NCI-H1436 (cell line): ENCODE results near the gene PSMA6.
"Not testable (repeated sequence)": the region's sequence is repeated elsewhere in the genome, so short reads cannot be mapped to it uniquely, and the experiment has no call there.

Experiments
- DNase-seq: peaks from one replicate; lab custom pipeline; 2025; lab: John Stamatoyannopoulos, UW

Gene PSMA6

GRCh38 chr14:35285168-35286002 is 6.8 kb upstream of the PSMA6 start:
- no peak for DNase-seq

- DNase-seq: no peak
These were observed 6.1 kb upstream of the PSMA6 start for GRCh38 chr14:35286003-35286600.

- DNase-seq: no peak
These were observed 5.5 kb upstream of the PSMA6 start for GRCh38 chr14:35286707-35287106.

- DNase-seq: no peak
These were observed 4.7 kb upstream of the PSMA6 start for GRCh38 chr14:35287431-35288013.

GRCh38 chr14:35289623-35290022 is 2.6 kb upstream of the PSMA6 start:
- no peak for DNase-seq

- no peak for DNase-seq
These were observed 784 bp downstream of the PSMA6 start for GRCh38 chr14:35292770-35293561.

- no peak for DNase-seq
These were observed 3.6 kb downstream of the PSMA6 start for GRCh38 chr14:35295845-35296161.

- no peak for DNase-seq
These were observed 4.4 kb downstream of the PSMA6 start for GRCh38 chr14:35296545-35296944.

GRCh38 chr14:35297706-35298105 is 5.5 kb downstream of the PSMA6 start:
- no peak for DNase-seq

- no peak for DNase-seq
These were observed 6.2 kb downstream of the PSMA6 start for GRCh38 chr14:35298351-35298750.

- no peak for DNase-seq
These were observed 7.5 kb downstream of the PSMA6 start for GRCh38 chr14:35299708-35300107.

- DNase-seq: no peak
These were observed 8.0 kb downstream of the PSMA6 start for GRCh38 chr14:35300228-35300627.

- not testable (repeated sequence) for DNase-seq
These were observed 9.2 kb downstream of the PSMA6 start for GRCh38 chr14:35301334-35301733.

GRCh38 chr14:35301735-35302528 is 9.8 kb downstream of the PSMA6 start:
- no peak for DNase-seq

GRCh38 chr14:35303149-35303935 is 11.2 kb downstream of the PSMA6 start:
- no peak for DNase-seq

GRCh38 chr14:35304812-35305462 is 12.8 kb downstream of the PSMA6 start:
- no peak for DNase-seq

- no peak for DNase-seq
These were observed 13.5 kb downstream of the PSMA6 start for GRCh38 chr14:35305633-35306032.

GRCh38 chr14:35306114-35306513 is 13.9 kb downstream of the PSMA6 start:
- no peak for DNase-seq

- DNase-seq: no peak
These were observed 25.6 kb downstream of the PSMA6 start for GRCh38 chr14:35317820-35318219.

GRCh38 chr14:35319509-35319908 is 27.3 kb downstream of the PSMA6 start:
- no peak for DNase-seq
